COR-L47 (cell line): ENCODE data around the gene SEC23B.
A peak's percentile ranks its signal among the peaks of the same experiment; 100 is the strongest.

ENCODE experiments used
- DNase-seq: peaks from one replicate; lab custom pipeline; 2025; lab: John Stamatoyannopoulos, UW

The SEC23B gene

DNA sequence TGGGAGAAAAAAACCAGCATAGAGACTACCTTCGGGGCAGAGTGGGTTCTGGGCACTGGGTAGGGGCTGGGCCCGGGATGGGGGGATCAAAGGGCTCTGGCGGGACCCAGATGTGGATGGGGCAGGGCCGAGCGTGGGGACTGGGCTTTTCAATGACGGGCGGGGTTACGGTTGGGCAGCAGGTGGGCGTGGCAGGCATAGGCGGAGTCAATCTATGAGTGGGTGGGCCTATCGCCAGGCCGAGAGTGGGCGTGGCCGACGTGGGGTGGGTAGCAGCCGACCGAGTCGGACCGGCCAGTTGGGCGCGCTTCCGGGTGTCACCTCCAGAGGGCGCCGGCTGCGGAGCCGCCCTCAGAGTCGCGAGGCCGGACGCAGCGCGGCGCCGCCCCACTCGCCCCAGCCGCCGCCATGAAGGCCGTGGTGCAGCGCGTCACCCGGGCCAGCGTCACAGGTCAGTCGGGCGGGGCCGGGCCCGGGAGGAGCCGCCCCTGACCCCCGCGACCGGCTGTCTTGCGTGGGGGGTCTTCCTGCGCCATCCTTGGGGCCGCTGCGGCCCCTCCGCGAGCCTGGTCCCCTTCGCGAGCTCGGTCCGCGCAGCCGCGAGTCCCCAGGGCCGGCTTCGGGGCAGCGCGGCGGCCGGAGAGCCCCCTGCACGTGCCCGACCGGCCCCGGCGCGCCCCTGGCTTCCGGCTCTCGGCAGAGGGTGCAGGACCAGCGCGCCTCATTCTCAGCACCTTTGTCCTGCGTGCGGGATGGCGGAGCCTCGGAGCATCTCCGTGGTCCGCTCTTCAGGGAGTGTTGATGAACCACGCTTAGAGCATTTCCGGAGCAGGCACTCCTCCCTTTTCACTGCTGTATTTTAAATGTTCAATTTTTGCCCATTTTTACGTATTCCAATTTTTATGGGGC is 80.2 kb downstream of the SEC23B start, which contains the start of gene DTD1:
Gene DTD1, plus strand, starts transcription at position 390 of the 909 bp plus-strand sequence. Its CDS starts 19 bp downstream, at position 409.
- DNase-seq = peak; percentile 89

DNA sequence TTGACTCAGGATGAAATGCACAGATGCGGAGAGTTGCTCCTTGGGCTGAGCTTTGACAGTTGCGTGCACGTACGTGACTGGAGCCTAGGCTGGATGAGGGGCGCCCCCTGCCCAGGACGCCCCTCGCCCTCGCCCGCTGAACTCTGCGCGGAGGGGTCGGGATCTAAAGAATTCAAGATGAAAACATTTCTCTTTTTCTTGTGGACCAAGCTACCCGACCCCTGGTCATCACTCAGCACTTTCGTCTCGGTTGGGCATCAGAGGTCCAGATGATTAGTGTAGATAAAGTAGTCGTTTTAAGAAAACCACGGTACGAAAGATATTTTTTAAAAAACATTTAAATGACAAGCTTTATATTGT is 80.8 kb downstream of the SEC23B start:
- DNase-seq = no peak

DNA sequence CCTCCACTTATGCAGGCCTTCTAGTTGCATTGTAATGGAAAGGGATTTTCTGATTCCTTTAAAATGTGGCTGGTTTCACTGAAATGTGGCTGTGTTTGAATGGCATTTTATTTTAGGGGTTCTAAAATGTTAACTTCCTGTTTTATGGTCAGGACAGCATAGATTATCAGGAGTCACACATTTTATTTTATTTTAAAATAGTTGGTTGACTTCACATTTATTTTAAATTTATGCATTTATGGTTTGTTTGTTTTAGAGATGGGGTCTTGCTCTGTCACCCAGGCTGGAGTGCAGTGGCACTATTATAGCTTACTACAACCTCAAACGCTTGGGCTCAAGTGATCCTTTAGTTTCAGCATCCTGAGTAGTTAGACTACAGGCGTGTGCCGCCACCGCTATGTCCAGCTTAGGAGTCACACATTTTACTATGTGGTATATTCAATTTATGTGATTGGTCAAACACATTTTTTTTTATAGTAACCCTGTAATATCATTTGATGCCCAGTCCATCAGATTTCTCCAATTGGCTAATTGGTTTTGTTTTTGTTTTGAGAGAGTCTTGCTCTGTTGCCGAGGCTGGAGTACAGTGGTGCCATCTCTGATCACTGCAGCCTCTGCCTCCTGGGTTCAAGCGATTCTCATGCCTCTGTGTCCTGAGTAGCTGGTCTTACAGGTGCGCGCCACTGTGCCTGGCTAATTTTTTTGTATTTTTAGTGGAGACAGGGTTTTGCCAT is 82.4 kb downstream of the SEC23B start:
- no peak for DNase-seq

- DNase-seq = no peak
Measured at GRCh38 chr20:18596270-18596669, 88.5 kb downstream of the SEC23B start.

DNA sequence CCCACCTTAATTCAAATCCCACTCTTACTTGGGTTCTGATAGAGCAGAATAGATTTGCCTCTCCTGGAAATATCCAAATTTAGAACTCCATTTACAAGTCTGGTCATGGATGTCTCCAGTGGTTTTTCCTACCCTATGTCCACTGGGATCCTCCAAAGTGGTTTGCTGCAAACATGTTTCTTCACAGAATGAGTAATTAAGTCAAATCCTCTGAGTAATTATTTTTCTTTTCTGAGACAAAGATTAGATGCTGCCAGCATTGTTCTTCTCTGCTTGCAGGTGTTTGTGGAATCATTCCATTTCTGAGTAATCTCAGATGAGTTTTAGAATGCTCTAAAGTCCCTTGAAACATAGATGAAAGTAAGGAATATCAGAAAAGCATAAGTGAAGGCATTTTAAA is 102.0 kb downstream of the SEC23B start:
- no peak for DNase-seq
